Left colon (tissue), 2 donors: ENCODE results near the gene TSPYL2. TPM values are rescaled to one million over a fixed set of nuclear protein-coding genes. Genes with fewer than 3 reads are reported as not detected.

Experiments
- ATAC-seq: fragments of 200-7000 bp; cut with Tn5 transposase; one replicate; pipeline ENCODE4 v1.9.1; 2020; ENCODE audit warnings: mild to moderate bottlenecking, moderate library complexity
- DNase-seq, 2 donors: peaks; one replicate each; pipeline ENCODE4 v3.0.0-alpha.2; 2020
- intact Hi-C, 2 donors: fragments of 100-400 bp; cut with DNase I in 1 of 2; cut with micrococcal nuclease in 1 of 2; formaldehyde crosslinking; loops; one replicate each; pipeline versions ENCODE4 v1.11.2 to v1.14.0; 2022; cut with DNase I, micrococcal nuclease
- long read RNA-seq: library from polyadenylated mRNA; unstranded; transcript quantifications from one replicate; pipeline ENCODE4 v2.0.0, GENCODE V29; 2021
- total RNA-seq, 2 donors: library from RNA; stranded (reverse); fragmentation: NEBNext Ultra II Directional; extraction: Animal tissue kit (Norgen Biotek cat#: 25700); gene quantifications; one replicate each; pipeline ENCODE4 v1.2.1, GENCODE V29; 2021
- donor health status: DM: no; HTN: no; CAD: no.
- donor health status: DM: yes; HTN: yes; CAD: no.

The TSPYL2 gene
- 1 to 10 TPM; 6.1 to 9.2 TPM for total RNA-seq
- long read RNA-seq, partial matches to known transcripts, result 1 of 4 reads
- long read RNA-seq, other reads (novel, unspliced or antisense), result 0 of 4 reads

DNA sequence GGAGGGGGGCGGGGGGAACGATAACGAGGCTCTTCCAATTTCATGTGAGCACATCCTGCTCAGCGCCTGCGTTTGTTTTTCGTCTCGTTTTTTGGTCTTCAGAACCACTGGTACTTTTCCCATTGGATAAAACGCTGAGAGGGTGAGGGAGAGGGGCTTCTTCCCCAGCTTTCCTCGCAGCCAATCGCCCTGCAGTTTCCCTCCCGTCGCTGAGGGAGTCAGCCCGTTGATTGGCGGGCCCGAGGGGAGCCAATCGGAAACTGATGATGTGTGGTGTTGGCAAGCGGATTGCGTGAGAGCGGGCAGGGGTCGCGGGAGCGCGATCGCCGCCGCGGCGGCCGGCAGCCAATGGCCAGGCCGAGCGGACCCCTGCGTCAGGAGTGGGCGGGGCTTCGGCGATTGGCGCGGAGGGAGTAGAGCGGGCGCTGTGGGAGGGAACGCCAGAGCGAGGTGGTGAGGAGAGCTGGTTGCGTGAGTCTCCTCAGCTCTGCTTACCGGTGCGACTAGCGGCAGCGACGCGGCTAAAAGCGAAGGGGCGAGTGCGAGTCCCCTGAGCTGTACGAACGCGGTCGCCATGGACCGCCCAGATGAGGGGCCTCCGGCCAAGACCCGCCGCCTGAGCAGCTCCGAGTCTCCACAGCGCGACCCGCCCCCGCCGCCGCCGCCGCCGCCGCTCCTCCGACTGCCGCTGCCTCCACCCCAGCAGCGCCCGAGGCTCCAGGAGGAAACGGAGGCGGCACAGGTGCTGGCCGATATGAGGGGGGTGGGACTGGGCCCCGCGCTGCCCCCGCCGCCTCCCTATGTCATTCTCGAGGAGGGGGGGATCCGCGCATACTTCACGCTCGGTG is at the start of gene TSPYL2:
TSPYL2 (plus strand) TSS at position 443 of the 848 bp plus-strand sequence; CDS start at position 575, 132 bp downstream.
- DNase-seq (peak; percentile 91 to 93), ATAC-seq (peak; percentile 95)
- intact Hi-C loops, result no loop called here

DNA sequence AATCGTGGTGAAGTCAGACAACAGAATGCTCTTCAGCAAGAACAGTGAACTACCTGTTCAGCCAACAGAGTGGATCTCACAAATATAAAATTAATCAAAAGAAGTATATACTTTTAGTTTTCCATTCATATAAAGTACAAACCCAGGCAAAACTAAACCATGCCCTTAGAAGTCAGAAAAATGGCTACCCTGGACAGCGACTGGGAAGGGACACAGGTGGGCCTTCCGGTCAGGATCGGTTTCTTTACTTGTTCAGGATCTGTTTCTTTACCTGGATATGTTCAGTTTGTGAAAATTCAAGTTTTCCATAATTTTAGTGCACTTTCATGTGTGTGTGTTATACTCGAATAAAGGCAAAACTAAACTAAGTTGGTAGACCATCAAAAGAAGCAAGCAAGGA is 46.0 kb upstream of the TSPYL2 start:
- intact Hi-C loops, result no loop called here
- DNase-seq (no peak), ATAC-seq (no peak)

DNA sequence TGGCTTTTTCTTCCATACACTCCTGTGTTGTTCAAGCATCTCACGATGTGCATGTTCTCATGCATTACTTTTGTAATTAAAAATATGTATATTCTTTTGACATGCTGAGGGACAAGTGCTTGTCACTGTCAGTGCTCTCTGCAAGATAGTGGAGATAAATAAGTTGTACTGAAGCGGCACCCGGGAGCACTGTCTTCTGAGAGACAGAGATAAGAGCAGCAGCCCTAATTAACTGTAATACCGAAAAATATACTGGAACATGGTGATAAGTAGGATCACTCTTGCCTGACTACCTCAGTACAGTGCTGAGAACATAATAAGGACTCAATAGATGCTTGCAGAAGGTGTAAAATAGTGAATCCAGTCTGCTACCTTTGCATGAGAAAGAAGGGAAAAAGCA is 42.9 kb upstream of the TSPYL2 start:
- ATAC-seq (no peak), DNase-seq (no peak)
- intact Hi-C loops, result no loop called here

DNA sequence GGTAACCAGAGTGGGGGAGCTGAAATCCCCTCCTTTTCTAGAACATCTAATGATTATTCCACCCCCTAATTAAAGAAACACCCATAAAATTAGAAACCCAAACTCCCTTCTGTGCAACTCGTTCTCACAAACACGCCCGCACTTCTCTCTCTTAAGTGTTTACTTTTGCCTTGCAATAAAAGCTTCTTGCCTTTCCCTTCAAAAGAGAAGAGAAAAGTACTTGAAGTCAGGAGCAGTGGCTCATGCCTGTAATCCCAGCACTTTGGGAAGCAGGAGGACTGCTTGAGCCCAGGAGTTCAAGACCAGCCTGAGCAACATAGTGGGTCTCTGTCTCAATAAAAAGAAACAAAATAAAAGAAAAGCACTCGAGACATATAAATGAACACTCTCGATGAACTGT is 37.2 kb upstream of the TSPYL2 start:
- intact Hi-C loops, result no loop called here
- ATAC-seq, result no peak
- no peak for DNase-seq

DNA sequence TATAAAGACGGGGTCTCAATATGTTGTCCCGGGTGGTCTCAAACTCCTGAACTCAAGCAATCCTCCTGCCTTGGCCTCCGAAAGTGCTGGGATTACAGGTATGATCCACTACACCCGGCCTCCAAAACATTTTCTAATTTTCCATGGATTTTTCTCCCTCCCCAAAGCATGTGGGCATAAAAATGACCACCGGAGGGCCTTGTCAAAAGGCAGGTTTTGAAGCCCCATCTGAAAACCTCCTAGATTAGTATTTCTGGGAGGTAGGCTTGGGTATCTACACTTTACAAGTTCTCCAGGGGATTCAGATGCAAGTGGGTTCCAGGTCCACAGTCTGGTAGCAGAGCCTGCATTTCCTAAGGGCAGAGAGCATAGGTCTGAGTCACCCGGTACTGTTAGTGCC is 34.9 kb upstream of the TSPYL2 start:
- intact Hi-C loops, result no loop called here
- ATAC-seq, result no peak
- DNase-seq, result no peak

DNA sequence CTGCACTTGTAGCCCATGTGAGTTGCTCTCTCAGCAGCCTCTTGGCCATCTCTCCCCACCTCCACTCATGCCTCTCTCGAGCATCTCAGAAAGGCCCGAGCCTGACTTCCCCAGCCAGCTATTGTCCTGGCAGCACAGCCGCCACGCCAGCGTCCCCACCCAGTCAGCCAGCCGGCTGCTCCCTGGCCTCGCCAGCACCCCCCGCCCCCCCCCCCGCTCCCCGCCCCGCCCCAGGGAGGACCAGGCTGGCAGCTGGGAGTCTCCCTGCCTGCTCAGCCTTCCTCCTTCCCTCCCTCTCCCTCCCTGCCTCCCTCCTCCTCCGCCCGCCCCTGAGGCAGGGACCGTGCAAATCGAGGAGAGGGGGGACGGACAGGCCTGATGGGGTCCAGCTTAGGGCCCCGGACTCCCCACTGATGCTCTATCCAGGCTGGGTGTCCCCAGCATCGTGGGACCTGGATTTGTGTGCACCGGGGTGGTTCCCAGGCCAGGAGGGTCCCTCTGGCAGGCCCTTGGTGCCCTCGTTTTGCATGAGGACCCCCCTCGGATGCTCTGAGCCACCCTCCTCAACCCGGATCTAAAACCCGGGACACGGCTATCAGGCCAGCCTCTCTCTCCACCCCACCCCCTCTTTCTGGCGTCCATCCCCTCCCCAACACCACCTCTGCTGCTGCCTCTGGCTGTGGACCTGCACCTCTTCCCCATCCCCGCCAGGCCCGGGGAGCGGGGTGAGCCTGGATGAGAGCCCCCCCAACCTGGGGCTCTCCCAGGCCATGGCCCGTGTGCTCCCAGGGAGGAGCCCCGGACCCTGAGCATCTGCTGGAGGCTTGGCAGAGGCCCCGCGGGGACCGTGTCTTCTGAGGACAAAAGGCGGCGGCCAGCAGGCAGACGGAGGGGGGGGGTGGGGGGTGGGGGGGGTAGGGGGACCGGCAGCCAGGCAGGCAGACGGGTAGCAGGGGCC is 33.7 kb upstream of the TSPYL2 start, which contains the start of gene GPR173:
GPR173 (plus strand) TSS at position 621 of the 958 bp plus-strand sequence. CDS start 27,833 bp downstream, outside the sequence.
- DNase-seq, result peak; percentile 30 to 34
- peak; percentile 88 for ATAC-seq
- intact Hi-C loops, result no loop called here

DNA sequence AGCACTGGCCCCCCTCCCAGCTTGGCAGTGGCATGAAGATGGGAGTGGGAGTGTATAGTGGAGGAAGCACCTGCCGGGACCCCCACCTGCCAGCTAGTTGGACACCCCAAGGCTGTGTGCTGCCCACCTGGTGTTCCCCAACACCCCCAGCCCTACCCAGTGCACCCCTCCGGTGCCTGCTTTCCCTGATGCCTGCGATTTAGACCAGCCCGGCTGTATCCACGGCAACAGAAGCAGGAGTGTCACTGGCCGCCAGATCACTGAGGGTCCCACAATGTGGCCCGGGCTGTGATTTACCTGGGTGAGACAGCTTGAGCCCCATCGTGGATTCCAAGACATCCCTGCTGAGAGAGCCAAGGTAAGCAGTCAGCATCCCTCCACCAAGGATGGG is 33.0 kb upstream of the TSPYL2 start:
- intact Hi-C loops, result no loop called here
- no peak for ATAC-seq

DNA sequence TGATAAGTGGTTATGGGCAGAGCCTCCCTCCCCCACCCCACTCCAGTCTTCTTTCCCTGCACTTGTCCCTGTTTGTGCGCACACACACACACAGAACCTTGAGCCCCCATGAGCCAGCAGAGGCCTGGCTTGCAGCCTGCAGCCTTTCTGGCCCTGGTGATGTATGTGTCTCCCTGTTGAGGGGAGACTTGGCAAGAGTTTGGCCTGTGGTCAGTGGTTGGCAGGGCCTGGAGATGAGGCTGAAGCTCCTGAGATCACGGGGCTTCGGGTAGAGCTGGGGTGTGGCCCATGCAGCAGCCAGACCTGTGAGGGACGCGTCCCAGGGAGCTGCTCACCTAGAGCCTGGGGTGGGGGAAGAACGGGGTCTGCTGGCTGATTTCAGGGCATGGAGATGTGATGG is 31.3 kb upstream of the TSPYL2 start:
- intact Hi-C loops, result no loop called here
- ATAC-seq (no peak), DNase-seq (no peak)

More for the DNA sequence above, 33.0 kb upstream of the TSPYL2 start:
- no peak for DNase-seq

DNA sequence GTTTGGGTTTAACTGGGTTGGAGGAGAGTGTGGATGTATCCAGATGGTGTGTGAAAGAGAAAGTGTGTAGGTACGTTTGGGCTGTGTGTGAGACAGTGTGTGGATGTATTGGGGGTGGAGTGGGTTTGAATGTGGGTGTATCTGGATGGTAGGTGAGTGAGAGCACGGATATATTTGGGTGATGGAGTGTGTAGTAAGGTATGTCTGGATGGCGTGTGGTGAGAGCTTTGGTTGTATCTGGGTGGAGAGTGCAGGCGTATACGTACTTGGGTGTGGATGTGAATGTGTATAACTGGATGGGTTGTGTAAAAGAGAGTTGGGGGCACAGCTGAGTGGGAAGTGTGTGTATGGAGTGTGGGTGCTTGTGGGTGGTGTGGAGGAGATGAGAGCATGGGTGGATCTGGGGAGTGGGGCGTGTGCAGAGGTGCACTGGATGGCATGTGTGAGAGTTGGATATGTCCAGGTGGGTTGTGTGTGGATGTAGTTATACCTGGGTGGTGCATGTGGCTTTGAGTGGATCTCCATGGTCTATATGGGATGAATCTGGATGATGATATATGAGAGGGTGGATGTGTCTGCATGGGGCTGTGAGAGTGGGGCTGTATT is 26.8 kb upstream of the TSPYL2 start:
- intact Hi-C loops, result no loop called here
- no peak for ATAC-seq

DNA sequence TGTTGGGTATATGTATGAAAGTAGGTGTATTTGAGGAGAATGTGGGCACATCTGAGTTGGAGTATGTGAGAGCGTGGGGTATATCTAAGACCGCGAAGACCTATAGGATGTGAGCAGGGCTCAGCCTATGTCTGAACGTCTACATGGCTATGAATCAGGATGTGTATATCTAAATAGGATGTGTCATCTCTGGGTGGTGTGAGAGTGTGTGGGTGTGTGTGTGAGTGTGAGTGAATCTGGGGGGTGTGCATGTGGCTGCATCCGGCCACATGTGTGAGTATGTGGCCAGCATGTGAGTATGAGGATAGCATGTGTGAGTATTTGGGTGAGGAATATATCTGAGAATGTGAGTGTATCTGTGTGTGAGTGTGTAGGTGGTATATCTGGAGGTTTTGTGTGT is 25.9 kb upstream of the TSPYL2 start:
- DNase-seq, result no peak
- ATAC-seq, result no peak
- intact Hi-C loops, result no loop called here

More for the DNA sequence above, 26.8 kb upstream of the TSPYL2 start:
- DNase-seq, result no peak

DNA sequence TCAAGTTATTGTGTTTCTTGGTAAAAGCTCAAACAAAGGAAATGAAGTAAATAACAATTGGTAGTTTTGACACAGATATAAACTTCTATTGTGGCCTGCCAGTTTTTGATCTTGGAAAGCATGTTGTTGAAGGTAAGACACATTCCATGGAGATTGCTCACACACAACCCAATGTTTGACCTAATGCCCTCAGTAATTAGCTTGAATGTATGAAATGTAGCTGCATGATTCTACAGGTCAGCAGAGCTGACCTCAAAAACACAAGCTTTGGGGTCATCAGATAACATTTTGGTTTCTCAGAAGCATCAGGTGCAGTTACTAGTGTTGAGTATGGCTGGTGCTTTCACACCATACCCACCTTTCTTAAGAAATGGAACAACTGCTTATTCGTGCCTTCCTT is 17.1 kb upstream of the TSPYL2 start:
- ATAC-seq (no peak), DNase-seq (no peak)
- intact Hi-C loops, result no loop called here

DNA sequence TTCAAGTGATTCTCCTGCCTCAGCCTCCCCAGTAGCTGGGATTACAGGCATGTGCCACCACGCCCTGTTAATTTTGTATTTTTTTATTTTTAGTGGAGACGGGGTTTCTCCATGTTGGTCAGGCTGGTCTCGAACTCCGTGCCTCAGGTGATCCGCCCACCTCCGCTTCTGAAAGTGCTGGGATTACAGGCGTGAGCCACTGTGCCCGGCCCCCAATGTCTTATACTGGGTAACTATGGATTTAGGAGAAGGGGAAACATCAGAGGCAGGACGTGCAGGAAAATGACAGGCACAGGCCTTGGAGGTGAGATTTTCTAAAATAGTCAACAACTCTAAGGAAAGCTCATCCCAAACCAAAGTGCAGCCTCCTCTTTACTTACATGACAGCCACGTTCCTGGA is 11.1 kb upstream of the TSPYL2 start:
- DNase-seq, result no peak

DNA sequence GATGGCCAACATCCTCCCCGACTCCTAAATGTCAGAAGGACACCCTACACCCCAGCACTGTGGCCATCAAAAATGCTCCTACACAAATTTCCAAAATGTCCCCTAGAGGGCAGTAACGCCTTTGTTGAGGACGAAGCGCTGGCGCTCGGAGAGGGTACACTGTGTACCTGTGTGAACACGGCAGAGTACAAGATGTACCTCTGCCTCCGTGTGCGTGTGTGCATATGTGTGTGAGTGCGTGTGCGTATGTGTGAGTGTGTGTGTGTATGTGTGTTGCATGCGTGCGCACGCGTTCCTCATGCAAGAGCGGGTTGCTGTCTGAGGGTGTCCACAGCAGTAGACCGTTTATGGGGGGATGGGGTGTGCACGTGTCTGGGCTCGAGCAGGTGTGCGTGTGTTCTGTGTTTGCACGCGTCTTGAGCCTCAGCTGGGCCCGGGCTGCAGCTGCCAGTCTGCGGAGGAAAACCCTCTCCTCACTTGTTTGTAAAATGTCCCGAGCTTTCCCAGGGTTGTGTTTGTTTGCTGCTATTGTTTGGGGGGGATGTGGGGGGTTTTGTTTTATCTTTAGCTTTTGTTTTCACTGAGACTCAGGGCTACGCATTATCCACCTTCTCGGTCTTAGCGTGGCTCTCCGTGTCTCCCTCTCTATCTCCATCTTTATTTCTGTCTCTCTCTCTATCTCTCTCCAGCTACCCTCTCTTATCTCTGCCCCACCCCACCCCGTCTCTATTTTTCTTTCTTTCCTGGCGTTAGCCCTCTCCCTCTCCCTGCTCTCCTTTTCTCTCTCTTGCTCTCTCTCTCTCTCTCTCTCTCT is 10.4 kb upstream of the TSPYL2 start:
- intact Hi-C loops, result no loop called here
- peak; percentile 82 for ATAC-seq
- peak; percentile 75 to 76 for DNase-seq

More for the DNA sequence above, 11.1 kb upstream of the TSPYL2 start:
- intact Hi-C loops, result no loop called here
- no peak for ATAC-seq

DNA sequence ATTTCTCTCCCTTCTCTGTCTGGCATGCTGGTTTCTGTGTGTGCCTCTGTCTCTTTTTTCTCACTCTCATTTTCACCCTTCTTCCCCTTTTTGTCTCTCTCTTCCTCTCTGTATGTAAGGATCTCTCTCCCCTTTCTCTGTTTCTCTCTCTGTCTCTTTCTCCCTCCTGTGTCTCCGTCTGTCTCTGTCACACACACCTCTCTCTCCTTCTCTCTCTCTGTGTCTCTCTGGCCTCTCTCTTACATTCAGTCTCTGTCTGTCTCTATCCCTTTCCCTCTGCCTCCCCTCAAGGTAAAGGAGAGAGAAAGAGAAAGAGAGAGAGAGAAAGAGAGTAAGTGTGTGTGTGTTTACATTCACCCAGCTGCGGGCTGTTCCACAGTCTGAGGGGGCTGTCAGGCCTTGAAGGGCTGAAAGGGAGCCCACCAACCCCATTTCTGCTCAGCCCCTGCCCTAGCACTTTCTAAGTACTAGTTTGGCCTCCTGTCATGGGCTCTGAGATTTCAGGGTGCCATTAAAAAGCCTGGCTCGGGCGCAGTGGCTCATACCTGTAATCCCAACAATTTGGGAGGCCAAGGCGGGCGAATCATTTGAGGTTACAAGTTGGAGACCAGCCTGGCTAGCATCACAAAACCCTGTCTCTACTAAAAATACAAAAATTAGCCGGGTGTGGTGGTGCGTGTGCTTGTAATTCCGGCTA is 9.6 kb upstream of the TSPYL2 start:
- DNase-seq (no peak), ATAC-seq (peak; percentile 20)
- intact Hi-C loops, result no loop called here

DNA sequence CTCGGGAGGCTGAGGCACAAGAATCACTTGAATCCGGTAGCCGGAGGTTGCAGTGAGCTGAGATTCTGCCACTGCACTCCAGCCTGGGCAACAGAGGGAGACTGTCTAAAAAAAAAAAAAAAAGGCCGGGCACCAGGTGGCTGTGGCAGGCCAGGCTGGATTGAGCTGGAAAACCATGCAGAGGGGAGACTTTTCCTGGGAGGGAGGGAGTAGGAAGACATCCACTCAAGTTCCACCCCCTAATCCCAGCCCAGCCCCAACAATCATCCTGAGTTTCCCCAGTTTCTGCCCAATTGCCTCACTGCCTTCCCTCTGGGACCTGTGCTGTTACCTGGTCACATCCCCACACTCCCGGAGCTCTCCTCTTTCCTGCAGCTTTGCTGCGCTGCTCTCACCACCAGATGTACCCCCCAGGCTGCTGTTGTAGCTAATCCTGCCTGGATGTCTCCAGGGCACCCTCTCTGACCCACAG is 9.0 kb upstream of the TSPYL2 start:
- intact Hi-C loops, result no loop called here
- ATAC-seq (peak; percentile 20), DNase-seq (no peak)

DNA sequence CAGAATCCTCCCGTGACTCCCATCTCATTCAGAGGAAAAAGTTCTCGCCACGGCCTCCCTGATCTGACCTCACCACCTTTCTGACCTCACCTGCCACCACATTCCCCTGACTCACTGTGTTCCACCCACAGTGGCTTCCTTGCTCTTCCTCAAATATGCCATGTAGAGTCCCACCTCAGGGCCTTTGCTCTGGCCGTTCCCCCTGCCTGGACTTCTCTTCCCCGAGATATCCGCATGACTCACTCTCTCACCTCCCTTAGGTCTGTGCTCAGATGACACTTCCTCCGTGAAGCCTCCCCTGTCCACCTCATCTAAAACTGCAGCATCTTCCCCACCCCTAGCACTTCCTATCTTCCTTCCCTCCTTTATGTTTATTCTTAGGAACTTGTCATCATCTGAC is 7.2 kb upstream of the TSPYL2 start:
- ATAC-seq (no peak), DNase-seq (no peak)
- intact Hi-C loops, result no loop called here

DNA sequence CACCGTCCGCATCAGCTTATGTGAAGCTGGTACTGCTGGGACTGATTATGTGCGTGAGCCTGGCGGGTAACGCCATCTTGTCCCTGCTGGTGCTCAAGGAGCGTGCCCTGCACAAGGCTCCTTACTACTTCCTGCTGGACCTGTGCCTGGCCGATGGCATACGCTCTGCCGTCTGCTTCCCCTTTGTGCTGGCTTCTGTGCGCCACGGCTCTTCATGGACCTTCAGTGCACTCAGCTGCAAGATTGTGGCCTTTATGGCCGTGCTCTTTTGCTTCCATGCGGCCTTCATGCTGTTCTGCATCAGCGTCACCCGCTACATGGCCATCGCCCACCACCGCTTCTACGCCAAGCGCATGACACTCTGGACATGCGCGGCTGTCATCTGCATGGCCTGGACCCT is 5.5 kb upstream of the TSPYL2 start:
- ATAC-seq (no peak), DNase-seq (no peak)
- intact Hi-C loops, result no loop called here
